ENCODE measurements around the gene FRMD8. TPM values are rescaled to one million over a fixed set of nuclear protein-coding genes. Genes with fewer than 3 reads are reported as not detected.

Gene FRMD8
- total and polyA plus RNA-seq, 9 of the 15 experiments (the other 6 are each of a cell fraction or from before 2014, with no cell fraction given) = 4.5 to 54.5 (median 15.8) TPM

DNA sequence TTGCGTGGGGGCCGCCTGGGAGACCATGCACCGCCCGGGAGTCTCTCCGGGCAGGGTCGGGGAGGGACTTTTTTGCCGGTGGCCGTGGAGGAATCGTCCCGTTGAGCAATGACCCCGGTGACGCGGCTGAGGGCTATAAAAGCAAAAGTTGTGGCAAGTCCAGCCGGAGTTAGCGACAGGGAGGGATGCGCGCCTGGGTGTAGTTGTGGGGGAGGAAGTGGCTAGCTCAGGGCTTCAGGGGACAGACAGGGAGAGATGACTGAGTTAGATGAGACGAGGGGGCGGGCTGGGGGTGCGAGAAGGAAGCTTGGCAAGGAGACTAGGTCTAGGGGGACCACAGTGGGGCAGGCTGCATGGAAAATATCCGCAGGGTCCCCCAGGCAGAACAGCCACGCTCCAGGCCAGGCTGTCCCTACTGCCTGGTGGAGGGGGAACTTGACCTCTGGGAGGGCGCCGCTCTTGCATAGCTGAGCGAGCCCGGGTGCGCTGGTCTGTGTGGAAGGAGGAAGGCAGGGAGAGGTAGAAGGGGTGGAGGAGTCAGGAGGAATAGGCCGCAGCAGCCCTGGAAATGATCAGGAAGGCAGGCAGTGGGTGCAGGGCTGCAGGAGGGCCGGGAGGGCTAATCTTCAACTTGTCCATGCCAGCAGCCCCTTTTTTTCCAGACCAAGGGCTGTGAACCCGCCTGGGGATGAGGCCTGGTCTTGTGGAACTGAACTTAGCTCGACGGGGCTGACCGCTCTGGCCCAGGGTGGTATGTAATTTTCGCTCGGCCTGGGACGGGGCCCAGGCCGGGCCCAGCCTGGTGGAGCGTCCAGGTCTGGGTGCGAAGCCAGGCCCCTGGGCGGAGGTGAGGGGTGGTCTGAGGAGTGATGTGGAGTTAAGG lies 36.4 kb downstream of the FRMD8 start, which contains the start of gene NEAT1 (continued):
- peak; percentile 85 for TF ChIP-seq JUND (IDR thresholded peaks at IDR 0.05; ENCODE audit: borderline replicate concordance, low read depth, low read length)
- TF ChIP-seq JUND (tag; IDR thresholded peaks at IDR 0.05; ENCODE audit: borderline replicate concordance, low read depth, low read length) = no peak
- TF ChIP-seq TAF7 (tag; IDR thresholded peaks at IDR 0.05) = peak; percentile 98
- TF ChIP-seq, protein P1, sequence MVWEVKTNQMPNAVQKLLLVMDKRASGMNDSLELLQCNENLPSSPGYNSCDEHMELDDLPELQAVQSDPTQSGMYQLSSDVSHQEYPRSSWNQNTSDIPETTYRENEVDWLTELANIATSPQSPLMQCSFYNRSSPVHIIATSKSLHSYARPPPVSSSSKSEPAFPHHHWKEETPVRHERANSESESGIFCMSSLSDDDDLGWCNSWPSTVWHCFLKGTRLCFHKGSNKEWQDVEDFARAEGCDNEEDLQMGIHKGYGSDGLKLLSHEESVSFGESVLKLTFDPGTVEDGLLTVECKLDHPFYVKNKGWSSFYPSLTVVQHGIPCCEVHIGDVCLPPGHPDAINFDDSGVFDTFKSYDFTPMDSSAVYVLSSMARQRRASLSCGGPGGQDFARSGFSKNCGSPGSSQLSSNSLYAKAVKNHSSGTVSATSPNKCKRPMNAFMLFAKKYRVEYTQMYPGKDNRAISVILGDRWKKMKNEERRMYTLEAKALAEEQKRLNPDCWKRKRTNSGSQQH (CRISPR knock-in tag; IDR thresholded peaks at IDR 0.05) = peak; percentile 100
- TF ChIP-seq ARID1B (IDR thresholded peaks at IDR 0.05) = peak; percentile 75
- TF ChIP-seq ZNF785 (CRISPR knock-in tag; IDR thresholded peaks at IDR 0.05) = peak; percentile 41; the same call in 1 of the 2 replicates
- TF ChIP-seq RBM15 (IDR thresholded peaks at IDR 0.05; ENCODE audit: insufficient read depth, low read length) = peak; percentile 97; the same call in 1 of the 2 replicates
- TF ChIP-seq, protein P2, sequence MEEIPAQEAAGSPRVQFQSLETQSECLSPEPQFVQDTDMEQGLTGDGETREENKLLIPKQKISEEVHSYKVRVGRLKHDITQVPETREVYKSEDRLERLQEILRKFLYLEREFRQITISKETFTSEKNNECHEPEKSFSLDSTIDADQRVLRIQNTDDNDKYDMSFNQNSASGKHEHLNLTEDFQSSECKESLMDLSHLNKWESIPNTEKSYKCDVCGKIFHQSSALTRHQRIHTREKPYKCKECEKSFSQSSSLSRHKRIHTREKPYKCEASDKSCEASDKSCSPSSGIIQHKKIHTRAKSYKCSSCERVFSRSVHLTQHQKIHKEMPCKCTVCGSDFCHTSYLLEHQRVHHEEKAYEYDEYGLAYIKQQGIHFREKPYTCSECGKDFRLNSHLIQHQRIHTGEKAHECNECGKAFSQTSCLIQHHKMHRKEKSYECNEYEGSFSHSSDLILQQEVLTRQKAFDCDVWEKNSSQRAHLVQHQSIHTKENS (CRISPR knock-in tag; IDR thresholded peaks at IDR 0.05) = peak; percentile 100
- TF ChIP-seq TEAD1 (CRISPR knock-in tag; IDR thresholded peaks at IDR 0.05) = peak; percentile 39 to 100
- TF ChIP-seq, protein P3, sequence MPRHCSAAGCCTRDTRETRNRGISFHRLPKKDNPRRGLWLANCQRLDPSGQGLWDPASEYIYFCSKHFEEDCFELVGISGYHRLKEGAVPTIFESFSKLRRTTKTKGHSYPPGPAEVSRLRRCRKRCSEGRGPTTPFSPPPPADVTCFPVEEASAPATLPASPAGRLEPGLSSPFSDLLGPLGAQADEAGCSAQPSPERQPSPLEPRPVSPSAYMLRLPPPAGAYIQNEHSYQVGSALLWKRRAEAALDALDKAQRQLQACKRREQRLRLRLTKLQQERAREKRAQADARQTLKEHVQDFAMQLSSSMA (CRISPR knock-in tag; IDR thresholded peaks at IDR 0.05) = peak; percentile 98
- TF ChIP-seq, protein P4, sequence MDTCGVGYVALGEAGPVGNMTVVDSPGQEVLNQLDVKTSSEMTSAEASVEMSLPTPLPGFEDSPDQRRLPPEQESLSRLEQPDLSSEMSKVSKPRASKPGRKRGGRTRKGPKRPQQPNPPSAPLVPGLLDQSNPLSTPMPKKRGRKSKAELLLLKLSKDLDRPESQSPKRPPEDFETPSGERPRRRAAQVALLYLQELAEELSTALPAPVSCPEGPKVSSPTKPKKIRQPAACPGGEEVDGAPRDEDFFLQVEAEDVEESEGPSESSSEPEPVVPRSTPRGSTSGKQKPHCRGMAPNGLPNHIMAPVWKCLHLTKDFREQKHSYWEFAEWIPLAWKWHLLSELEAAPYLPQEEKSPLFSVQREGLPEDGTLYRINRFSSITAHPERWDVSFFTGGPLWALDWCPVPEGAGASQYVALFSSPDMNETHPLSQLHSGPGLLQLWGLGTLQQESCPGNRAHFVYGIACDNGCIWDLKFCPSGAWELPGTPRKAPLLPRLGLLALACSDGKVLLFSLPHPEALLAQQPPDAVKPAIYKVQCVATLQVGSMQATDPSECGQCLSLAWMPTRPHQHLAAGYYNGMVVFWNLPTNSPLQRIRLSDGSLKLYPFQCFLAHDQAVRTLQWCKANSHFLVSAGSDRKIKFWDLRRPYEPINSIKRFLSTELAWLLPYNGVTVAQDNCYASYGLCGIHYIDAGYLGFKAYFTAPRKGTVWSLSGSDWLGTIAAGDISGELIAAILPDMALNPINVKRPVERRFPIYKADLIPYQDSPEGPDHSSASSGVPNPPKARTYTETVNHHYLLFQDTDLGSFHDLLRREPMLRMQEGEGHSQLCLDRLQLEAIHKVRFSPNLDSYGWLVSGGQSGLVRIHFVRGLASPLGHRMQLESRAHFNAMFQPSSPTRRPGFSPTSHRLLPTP (IDR thresholded peaks at IDR 0.05; ENCODE audit: borderline replicate concordance, extremely low read depth, insufficient read length) = no peak
- TF ChIP-seq, protein P5, sequence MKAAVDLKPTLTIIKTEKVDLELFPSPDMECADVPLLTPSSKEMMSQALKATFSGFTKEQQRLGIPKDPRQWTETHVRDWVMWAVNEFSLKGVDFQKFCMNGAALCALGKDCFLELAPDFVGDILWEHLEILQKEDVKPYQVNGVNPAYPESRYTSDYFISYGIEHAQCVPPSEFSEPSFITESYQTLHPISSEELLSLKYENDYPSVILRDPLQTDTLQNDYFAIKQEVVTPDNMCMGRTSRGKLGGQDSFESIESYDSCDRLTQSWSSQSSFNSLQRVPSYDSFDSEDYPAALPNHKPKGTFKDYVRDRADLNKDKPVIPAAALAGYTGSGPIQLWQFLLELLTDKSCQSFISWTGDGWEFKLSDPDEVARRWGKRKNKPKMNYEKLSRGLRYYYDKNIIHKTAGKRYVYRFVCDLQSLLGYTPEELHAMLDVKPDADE (conservative IDR thresholded peaks at IDR 0.05; ENCODE audit: control insufficient read depth, low read depth, low read length) = peak; percentile 93
- no peak for TF ChIP-seq BDP1 (IDR thresholded peaks at IDR 0.05; ENCODE audit: insufficient read depth, insufficient read length)
- TF ChIP-seq ZBTB17 (CRISPR knock-in tag; IDR thresholded peaks at IDR 0.05) = peak; percentile 98
- TF ChIP-seq ZNF766 (CRISPR knock-in tag; conservative IDR thresholded peaks at IDR 0.05) = no peak; the same call in 1 of the 2 replicates
- peak; percentile 92 for TF ChIP-seq FIP1L1 (IDR thresholded peaks at IDR 0.05; ENCODE audit: low read depth, low read length, poor library complexity, severe bottlenecking)
- no peak for TF ChIP-seq CREBBP (IDR thresholded peaks at IDR 0.05; ENCODE audit: low read depth, low read length)
- TF ChIP-seq POU5F1 (IDR thresholded peaks at IDR 0.05; ENCODE audit: borderline replicate concordance, low read depth, low read length, partially characterized antibody) = no peak
- TF ChIP-seq BMI1 (IDR thresholded peaks at IDR 0.05; ENCODE audit: low read length) = no peak

Measured in K562 (cell line).